ENCODE measurements around the gene MGAT4C. TPM values are rescaled to one million over a fixed set of nuclear protein-coding genes. Genes with fewer than 3 reads are reported as not detected.
"Not testable (repeated sequence)": the region's sequence is repeated elsewhere in the genome, so short reads cannot be mapped to it uniquely, and the experiment has no call there.

The MGAT4C gene
- not detected for total RNA-seq

GRCh38 chr12:86256163-86256562, at the start of gene MGAT4C:
Gene MGAT4C, minus strand, starts transcription at chr12:86256391.
- H3K4me3 Mint-ChIP-seq: no peak within 1 kb of the TSS
- no peaks in the 10 kb centered on the region for H3K36me3 Mint-ChIP-seq (ENCODE audit: low read depth)
- ATAC-seq: no peak
- H3K4me1 Mint-ChIP-seq (ENCODE audit: low read depth): no peaks in the 10 kb centered on the region
- no peak within 1 kb of the TSS for H3K27ac Mint-ChIP-seq
- DNase-seq: no peak
- CTCF ChIA-PET: no interaction called here
- H3K9me3 Mint-ChIP-seq (ENCODE audit: insufficient read depth): peaks cover 3% of the 10 kb centered on the region
- POLR2A ChIA-PET: no interaction called here
- no peaks in the 10 kb centered on the region for H3K27me3 Mint-ChIP-seq (ENCODE audit: low read depth)

GRCh38 chr12:86296396-86296795, 40.2 kb upstream of the MGAT4C start:
- H3K27me3 Mint-ChIP-seq (ENCODE audit: low read depth); CTCF ChIA-PET; H3K4me3 Mint-ChIP-seq; DNase-seq; ATAC-seq; H3K36me3 Mint-ChIP-seq (ENCODE audit: low read depth); POLR2A ChIA-PET; H3K9me3 Mint-ChIP-seq (ENCODE audit: insufficient read depth); H3K4me1 Mint-ChIP-seq (ENCODE audit: low read depth); H3K27ac Mint-ChIP-seq: not testable (repeated sequence)

- H3K27me3 Mint-ChIP-seq (ENCODE audit: low read depth): no peaks in the 10 kb centered on the region
- no peak overlapping the region for H3K27ac Mint-ChIP-seq
- no peak for ATAC-seq
- H3K36me3 Mint-ChIP-seq (ENCODE audit: low read depth): no peaks in the 10 kb centered on the region
- CTCF ChIA-PET: no interaction called here
- no peak for DNase-seq
- POLR2A ChIA-PET: no interaction called here
- H3K4me1 Mint-ChIP-seq (ENCODE audit: low read depth): no peaks in the 10 kb centered on the region
- H3K4me3 Mint-ChIP-seq: no peak overlapping the region
- peaks cover 6% of the 10 kb centered on the region for H3K9me3 Mint-ChIP-seq (ENCODE audit: insufficient read depth)
These were observed 37.6 kb upstream of the MGAT4C start for GRCh38 chr12:86293682-86294240.

GRCh38 chr12:86292480-86292879, 36.3 kb upstream of the MGAT4C start:
- DNase-seq: no peak
- POLR2A ChIA-PET: no interaction called here
- CTCF ChIA-PET: no interaction called here

GRCh38 chr12:86290615-86291014, 34.4 kb upstream of the MGAT4C start:
- H3K36me3 Mint-ChIP-seq (ENCODE audit: low read depth): no peaks in the 10 kb centered on the region
- ChIA-PET CTCF (interaction anchor here (1.0 kb wide), 1 partner anchor 10 kb away, joined by 3 read pairs; no protein-coding TSS in a partner anchor), POLR2A (no interaction called here)
- DNase-seq (no peak), ATAC-seq (no peak)
- H3K27me3 Mint-ChIP-seq (ENCODE audit: low read depth): no peaks in the 10 kb centered on the region
- H3K27ac Mint-ChIP-seq: no peak overlapping the region
- no peaks in the 10 kb centered on the region for H3K4me1 Mint-ChIP-seq (ENCODE audit: low read depth)
- H3K9me3 Mint-ChIP-seq (ENCODE audit: insufficient read depth): peaks cover 6% of the 10 kb centered on the region
- H3K4me3 Mint-ChIP-seq: no peak overlapping the region

More at GRCh38 chr12:86292480-86292879, 36.3 kb upstream of the MGAT4C start:
- Mint-ChIP-seq H3K36me3 (ENCODE audit: low read depth) (no peaks in the 10 kb centered on the region), H3K27ac (no peak overlapping the region), H3K9me3 (ENCODE audit: insufficient read depth) (peaks cover 6% of the 10 kb centered on the region), H3K4me1 (ENCODE audit: low read depth) (no peaks in the 10 kb centered on the region), H3K4me3 (no peak overlapping the region), H3K27me3 (ENCODE audit: low read depth) (no peaks in the 10 kb centered on the region)
- ATAC-seq: no peak

DNA sequence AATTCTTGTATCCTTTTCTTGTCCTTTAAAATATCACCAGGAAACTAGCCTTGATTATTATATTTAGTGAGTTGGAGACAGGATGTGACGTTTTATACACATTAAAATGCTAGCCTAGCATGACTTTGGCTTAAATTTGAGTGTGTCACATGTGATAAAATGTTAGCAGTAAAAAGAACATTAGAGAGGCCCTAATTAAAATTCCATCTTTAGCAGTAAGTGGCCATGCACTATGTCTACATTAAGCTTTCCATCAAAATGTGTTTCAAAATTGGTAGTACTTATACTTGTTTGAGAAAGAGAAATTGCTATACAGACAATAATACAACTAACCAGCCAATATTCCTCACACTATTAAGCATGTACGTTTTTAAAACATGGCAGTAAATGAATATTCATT, 29.9 kb upstream of the MGAT4C start:
- Mint-ChIP-seq H3K4me3 (no peak overlapping the region), H3K27ac (no peak overlapping the region), H3K27me3 (ENCODE audit: low read depth) (no peaks in the 10 kb centered on the region), H3K36me3 (ENCODE audit: low read depth) (no peaks in the 10 kb centered on the region), H3K4me1 (ENCODE audit: low read depth) (no peaks in the 10 kb centered on the region), H3K9me3 (ENCODE audit: insufficient read depth) (no peaks in the 10 kb centered on the region)
- DNase-seq (no peak), ATAC-seq (no peak)
- CTCF ChIA-PET: no interaction called here
- POLR2A ChIA-PET: no interaction called here

DNA sequence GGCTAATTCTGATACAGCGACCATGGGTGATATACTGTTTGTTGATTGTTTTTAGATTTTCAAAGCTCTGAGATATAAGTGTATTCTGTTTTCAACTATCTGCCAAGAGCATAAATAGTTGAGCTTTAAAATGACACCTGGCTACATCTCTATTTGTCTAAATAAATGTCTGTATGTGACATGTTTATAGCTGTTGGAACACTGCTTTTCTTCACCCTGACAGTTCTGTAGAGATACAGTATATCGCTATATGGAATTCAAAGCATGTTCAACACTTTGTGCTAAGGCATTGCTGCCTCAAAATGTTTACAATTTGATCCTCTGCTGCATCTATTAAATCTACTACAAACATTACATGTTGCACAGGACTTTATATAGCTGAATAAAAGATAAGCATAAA, 27.4 kb upstream of the MGAT4C start:
- DNase-seq (no peak), ATAC-seq (no peak)
- Mint-ChIP-seq H3K9me3 (ENCODE audit: insufficient read depth) (no peaks in the 10 kb centered on the region), H3K36me3 (ENCODE audit: low read depth) (no peaks in the 10 kb centered on the region), H3K27me3 (ENCODE audit: low read depth) (no peaks in the 10 kb centered on the region), H3K4me1 (ENCODE audit: low read depth) (no peaks in the 10 kb centered on the region), H3K4me3 (no peak overlapping the region), H3K27ac (no peak overlapping the region)
- ChIA-PET CTCF (no interaction called here), POLR2A (no interaction called here)

GRCh38 chr12:86275356-86275755, 19.2 kb upstream of the MGAT4C start:
- DNase-seq (no peak), ATAC-seq (no peak)
- no peak overlapping the region for H3K27ac Mint-ChIP-seq
- no peaks in the 10 kb centered on the region for H3K9me3 Mint-ChIP-seq (ENCODE audit: insufficient read depth)
- H3K4me3 Mint-ChIP-seq: no peak overlapping the region
- no peaks in the 10 kb centered on the region for H3K36me3 Mint-ChIP-seq (ENCODE audit: low read depth)
- POLR2A ChIA-PET: no interaction called here
- CTCF ChIA-PET: no interaction called here
- H3K27me3 Mint-ChIP-seq (ENCODE audit: low read depth): no peaks in the 10 kb centered on the region
- no peaks in the 10 kb centered on the region for H3K4me1 Mint-ChIP-seq (ENCODE audit: low read depth)

GRCh38 chr12:86265329-86265695, 9.1 kb upstream of the MGAT4C start:
- ChIA-PET CTCF (no interaction called here), POLR2A (no interaction called here)
- H3K27ac Mint-ChIP-seq: no peak overlapping the region
- DNase-seq (no peak), ATAC-seq (no peak)
- H3K9me3 Mint-ChIP-seq (ENCODE audit: insufficient read depth): no peaks in the 10 kb centered on the region
- no peaks in the 10 kb centered on the region for H3K27me3 Mint-ChIP-seq (ENCODE audit: low read depth)
- H3K4me3 Mint-ChIP-seq: no peak overlapping the region
- H3K36me3 Mint-ChIP-seq (ENCODE audit: low read depth): no peaks in the 10 kb centered on the region
- H3K4me1 Mint-ChIP-seq (ENCODE audit: low read depth): no peaks in the 10 kb centered on the region

DNA sequence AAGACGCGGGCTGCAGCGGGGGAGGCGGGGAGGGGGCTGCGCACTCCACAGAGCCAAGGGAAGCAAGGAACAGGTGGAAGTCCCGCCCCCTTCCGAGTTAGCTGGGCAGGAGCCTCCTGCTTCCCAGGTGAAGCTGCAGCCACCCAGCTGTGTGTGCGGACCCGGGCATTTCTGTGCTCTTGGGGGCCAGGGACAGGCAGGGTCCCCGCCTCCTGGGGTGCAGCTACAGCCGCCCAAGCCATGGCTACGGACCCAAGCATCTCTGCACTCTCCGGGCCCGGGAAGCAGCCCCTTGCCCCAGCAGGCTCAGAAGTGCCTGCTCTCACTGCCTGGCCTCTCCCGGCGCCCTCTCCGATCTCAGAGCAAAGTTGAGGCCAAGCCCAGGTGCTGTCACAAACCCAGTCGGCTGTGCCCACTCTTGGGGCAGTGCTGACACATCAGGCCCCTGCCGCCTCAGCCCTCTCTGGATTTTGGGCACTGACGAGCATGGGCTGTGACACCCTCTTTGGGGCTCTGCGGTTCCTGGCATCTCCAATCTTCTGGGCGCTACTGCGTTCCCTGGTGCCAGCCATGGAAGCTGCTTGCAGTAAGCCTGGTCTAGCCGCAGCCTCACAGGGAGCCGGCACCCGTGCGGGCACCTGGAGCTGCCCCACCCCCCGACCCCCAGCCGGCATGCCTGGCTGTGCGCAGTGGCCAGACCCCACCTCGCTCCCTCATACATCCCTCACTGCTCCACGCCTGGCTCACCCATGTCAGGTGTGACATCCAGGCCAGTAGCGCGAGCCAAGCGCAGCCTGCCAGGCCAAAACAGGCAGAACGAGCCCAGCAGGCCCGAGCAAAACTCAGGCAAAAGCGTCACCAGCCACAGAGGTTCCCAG, 8.5 kb upstream of the MGAT4C start:
- CTCF ChIA-PET: no interaction called here
- POLR2A ChIA-PET: no interaction called here

GRCh38 chr12:86261578-86261977, 5.4 kb upstream of the MGAT4C start:
- ChIA-PET POLR2A (no interaction called here), CTCF (no interaction called here)
- H3K9me3 Mint-ChIP-seq (ENCODE audit: insufficient read depth): no peaks in the 10 kb centered on the region
- no peaks in the 10 kb centered on the region for H3K36me3 Mint-ChIP-seq (ENCODE audit: low read depth)
- ATAC-seq (no peak), DNase-seq (no peak)
- H3K27ac Mint-ChIP-seq: no peak overlapping the region
- H3K27me3 Mint-ChIP-seq (ENCODE audit: low read depth): no peaks in the 10 kb centered on the region
- no peak overlapping the region for H3K4me3 Mint-ChIP-seq
- no peaks in the 10 kb centered on the region for H3K4me1 Mint-ChIP-seq (ENCODE audit: low read depth)

More for the DNA sequence above, 8.5 kb upstream of the MGAT4C start:
- Mint-ChIP-seq H3K27me3 (ENCODE audit: low read depth) (no peaks in the 10 kb centered on the region), H3K4me1 (ENCODE audit: low read depth) (no peaks in the 10 kb centered on the region), H3K9me3 (ENCODE audit: insufficient read depth) (no peaks in the 10 kb centered on the region), H3K36me3 (ENCODE audit: low read depth) (no peaks in the 10 kb centered on the region), H3K27ac (no peak overlapping the region), H3K4me3 (no peak overlapping the region)
- no peak for ATAC-seq
- no peak for DNase-seq

DNA sequence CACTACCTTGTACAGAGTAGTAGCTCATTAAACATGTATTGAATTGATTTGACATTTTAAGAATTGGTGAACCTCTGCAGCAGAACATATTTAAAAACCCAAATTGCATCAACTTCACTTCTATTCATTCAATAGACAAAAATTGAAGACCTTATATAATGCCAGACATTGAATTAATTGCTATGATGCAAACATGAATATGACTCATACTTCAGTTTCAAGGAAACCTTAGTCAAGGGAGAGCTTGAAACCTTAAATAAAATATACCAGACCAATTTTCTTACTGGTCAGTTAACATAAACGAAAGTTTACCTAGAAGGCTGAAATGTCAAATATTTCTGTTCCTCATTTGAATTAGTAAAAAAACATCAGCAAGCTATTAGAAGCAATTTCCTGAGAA, 5.0 kb upstream of the MGAT4C start:
- ATAC-seq: no peak
- CTCF ChIA-PET: no interaction called here
- no peak overlapping the region for H3K27ac Mint-ChIP-seq

DNA sequence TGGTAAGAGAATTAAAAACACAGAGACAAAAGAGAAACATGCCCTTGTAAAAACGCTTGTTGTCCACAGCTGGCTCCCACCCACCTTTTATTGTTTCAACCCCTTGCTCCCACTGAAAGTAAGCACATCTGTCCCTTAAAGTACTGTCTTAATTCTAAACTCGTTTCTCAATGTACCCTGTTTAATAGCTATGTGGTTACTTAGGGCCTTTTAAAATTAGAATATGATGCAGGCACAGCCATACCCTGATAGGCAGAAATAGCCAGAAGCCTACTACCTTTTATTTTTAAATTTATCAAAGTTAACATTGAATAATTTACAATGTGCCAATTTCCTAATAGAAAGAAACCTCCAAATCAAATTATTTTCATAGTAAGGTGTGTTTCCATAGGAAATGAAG, 4.0 kb upstream of the MGAT4C start:
- Mint-ChIP-seq H3K4me3 (no peak overlapping the region), H3K9me3 (ENCODE audit: insufficient read depth) (no peaks in the 10 kb centered on the region), H3K4me1 (ENCODE audit: low read depth) (no peaks in the 10 kb centered on the region), H3K27me3 (ENCODE audit: low read depth) (no peaks in the 10 kb centered on the region), H3K36me3 (ENCODE audit: low read depth) (no peaks in the 10 kb centered on the region), H3K27ac (no peak overlapping the region)
- no peak for DNase-seq
- ATAC-seq: no peak
- ChIA-PET CTCF (no interaction called here), POLR2A (no interaction called here)

More for the DNA sequence above, 5.0 kb upstream of the MGAT4C start:
- no peaks in the 10 kb centered on the region for H3K9me3 Mint-ChIP-seq (ENCODE audit: insufficient read depth)
- no peak overlapping the region for H3K4me3 Mint-ChIP-seq
- POLR2A ChIA-PET: no interaction called here
- no peaks in the 10 kb centered on the region for H3K4me1 Mint-ChIP-seq (ENCODE audit: low read depth)
- no peaks in the 10 kb centered on the region for H3K36me3 Mint-ChIP-seq (ENCODE audit: low read depth)
- DNase-seq: no peak
- no peaks in the 10 kb centered on the region for H3K27me3 Mint-ChIP-seq (ENCODE audit: low read depth)

Data from activated CD8-positive, alpha-beta T cell treated with anti-CD3 and anti-CD28 coated beads, Interleukin-2, amount 10 ng/mL, durations not matched to agents 7 days and 5 days (primary cell).